HG03342 (cell line): Measurements from ENCODE around the gene LRRC72.
"Not testable (repeated sequence)": the region's sequence is repeated elsewhere in the genome, so short reads cannot be mapped to it uniquely, and the experiment has no call there.

Experiments used
- ATAC-seq: cut with Tn5 transposase; IDR thresholded peaks from one replicate; pipeline ENCODE4 v1.9.1; 2021; ENCODE audit warnings: mild to moderate bottlenecking, moderate library complexity; ENCODE audit not compliant: unreplicated experiment

The LRRC72 gene

GRCh38 chr7:16524332-16524731 lies 2.3 kb upstream of the LRRC72 start:
- no peak for ATAC-seq

GRCh38 chr7:16528520-16528919 lies 1.9 kb downstream of the LRRC72 start:
- no peak for ATAC-seq

- ATAC-seq, result no peak
Measured at GRCh38 chr7:16529697-16530096, 3.1 kb downstream of the LRRC72 start.

- no peak for ATAC-seq
Measured at GRCh38 chr7:16531707-16532106, 5.1 kb downstream of the LRRC72 start.

GRCh38 chr7:16532272-16532671 lies 5.6 kb downstream of the LRRC72 start:
- ATAC-seq, result no peak

- ATAC-seq, result no peak
Measured at GRCh38 chr7:16535500-16535899, 8.9 kb downstream of the LRRC72 start.

GRCh38 chr7:16540559-16540958 lies 13.9 kb downstream of the LRRC72 start:
- not testable (repeated sequence) for ATAC-seq

- ATAC-seq, result no peak
Measured at GRCh38 chr7:16542401-16542800, 15.8 kb downstream of the LRRC72 start.

GRCh38 chr7:16543456-16543855 lies 16.8 kb downstream of the LRRC72 start:
- ATAC-seq, result no peak

GRCh38 chr7:16546921-16547505 lies 20.4 kb downstream of the LRRC72 start:
- ATAC-seq, result no peak

GRCh38 chr7:16548428-16548827 lies 21.8 kb downstream of the LRRC72 start:
- ATAC-seq, result no peak

GRCh38 chr7:16550671-16551070 lies 24.0 kb downstream of the LRRC72 start:
- no peak for ATAC-seq

GRCh38 chr7:16554518-16555236 lies 28.1 kb downstream of the LRRC72 start:
- ATAC-seq, result no peak

- ATAC-seq, result no peak
Measured at GRCh38 chr7:16556359-16556758, 29.7 kb downstream of the LRRC72 start.

GRCh38 chr7:16558761-16559302 lies 32.2 kb downstream of the LRRC72 start:
- ATAC-seq, result no peak

GRCh38 chr7:16559497-16560179 lies 33.0 kb downstream of the LRRC72 start:
- ATAC-seq, result no peak

GRCh38 chr7:16561943-16562342 lies 35.3 kb downstream of the LRRC72 start:
- no peak for ATAC-seq

GRCh38 chr7:16562456-16563220 lies 36.0 kb downstream of the LRRC72 start:
- no peak for ATAC-seq

GRCh38 chr7:16563281-16564022 lies 36.8 kb downstream of the LRRC72 start:
- ATAC-seq, result peak; percentile 85

- no peak for ATAC-seq
Measured at GRCh38 chr7:16564023-16564380, 37.4 kb downstream of the LRRC72 start.
